C4-2B (cell line): ENCODE data around the gene AIFM3.

Source experiments
- ZFX ChIP-seq: fragments of 450-650 bp; IDR thresholded peaks from 2 replicates; pipeline ENCODE4 v1.6.1; 2017
- TF ChIP-seq, protein P1 (sequence below): fragments of 450-650 bp; conservative IDR thresholded peaks from 2 replicates; pipeline ENCODE4 v1.5.1; 2017; ENCODE audit warnings: mild to moderate bottlenecking

GRCh38 chr22:20964799-20965103, 2.3 kb upstream of the AIFM3 start:
- TF ChIP-seq, protein P1, sequence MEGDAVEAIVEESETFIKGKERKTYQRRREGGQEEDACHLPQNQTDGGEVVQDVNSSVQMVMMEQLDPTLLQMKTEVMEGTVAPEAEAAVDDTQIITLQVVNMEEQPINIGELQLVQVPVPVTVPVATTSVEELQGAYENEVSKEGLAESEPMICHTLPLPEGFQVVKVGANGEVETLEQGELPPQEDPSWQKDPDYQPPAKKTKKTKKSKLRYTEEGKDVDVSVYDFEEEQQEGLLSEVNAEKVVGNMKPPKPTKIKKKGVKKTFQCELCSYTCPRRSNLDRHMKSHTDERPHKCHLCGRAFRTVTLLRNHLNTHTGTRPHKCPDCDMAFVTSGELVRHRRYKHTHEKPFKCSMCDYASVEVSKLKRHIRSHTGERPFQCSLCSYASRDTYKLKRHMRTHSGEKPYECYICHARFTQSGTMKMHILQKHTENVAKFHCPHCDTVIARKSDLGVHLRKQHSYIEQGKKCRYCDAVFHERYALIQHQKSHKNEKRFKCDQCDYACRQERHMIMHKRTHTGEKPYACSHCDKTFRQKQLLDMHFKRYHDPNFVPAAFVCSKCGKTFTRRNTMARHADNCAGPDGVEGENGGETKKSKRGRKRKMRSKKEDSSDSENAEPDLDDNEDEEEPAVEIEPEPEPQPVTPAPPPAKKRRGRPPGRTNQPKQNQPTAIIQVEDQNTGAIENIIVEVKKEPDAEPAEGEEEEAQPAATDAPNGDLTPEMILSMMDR: no peak
- no peak for TF ChIP-seq ZFX
